DND-41 (cell line): ENCODE data around the gene RAD18.
A peak's percentile ranks its signal among the peaks of the same experiment; 100 is the strongest.

Source experiments
- ATAC-seq: fragments of 200-7000 bp; cut with Tn5 transposase; 3 replicates; pipeline ENCODE4 v1.9.1; 2021; ENCODE audit warnings: low read depth; ENCODE audit not compliant: insufficient read depth
- DNase-seq: peaks from one replicate; pipeline ENCODE4 v3.0.0-alpha.2; 2020
- H2AFZ ChIP-seq: 2 replicates; pipeline ENCODE4 v1.6.0; 2012; ENCODE audit warnings: low read depth, low read length
- H3K27ac ChIP-seq: 2 replicates; pipeline ENCODE4 v1.5.1; 2012; ENCODE audit warnings: low read length, inconsistent platforms
- H3K27me3 ChIP-seq: fragments of 200-600 bp; sonication (generic); 2 replicates; pipeline ENCODE4 v1.6.0; 2012; ENCODE audit warnings: low read length, mild to moderate bottlenecking, inconsistent platforms; ENCODE audit not compliant: insufficient read depth, poor library complexity
- H3K36me3 ChIP-seq: 2 replicates; pipeline ENCODE4 v1.5.1; 2012; ENCODE audit warnings: low read length, inconsistent platforms; ENCODE audit not compliant: insufficient read depth
- H3K4me1 ChIP-seq: 2 replicates; pipeline ENCODE4 v1.5.1; 2012; ENCODE audit warnings: mild to moderate bottlenecking, low read length; ENCODE audit not compliant: insufficient read depth
- H3K4me2 ChIP-seq: 2 replicates; pipeline ENCODE4 v1.6.0; 2012; ENCODE audit warnings: mild to moderate bottlenecking, moderate library complexity, low read length, inconsistent platforms; ENCODE audit not compliant: insufficient read depth
- H3K4me3 ChIP-seq, 2 experiments: fragments of 200-600 bp in 1 of 2; shearing (Covaris generic) in 1 of 2; 2 replicates each; pipeline ENCODE4 v1.5.1; 2012 to 2016; ENCODE audit warnings: inconsistent platforms in 2 of 2, low read length in 2 of 2, mild to moderate bottlenecking in 2 of 2, low read depth in 1 of 2, moderate library complexity in 1 of 2
- H3K79me2 ChIP-seq: 2 replicates; pipeline ENCODE4 v1.6.0; 2012; ENCODE audit warnings: low read length, inconsistent platforms; ENCODE audit not compliant: insufficient read depth
- H3K9ac ChIP-seq: 2 replicates; pipeline ENCODE4 v1.6.0; 2012; ENCODE audit warnings: low read depth, mild to moderate bottlenecking, inconsistent platforms, low read length, moderate library complexity
- H3K9me3 ChIP-seq: 2 replicates; pipeline ENCODE4 v1.5.1; 2012; ENCODE audit warnings: low read length, moderate library complexity, mild to moderate bottlenecking, inconsistent platforms; ENCODE audit not compliant: insufficient read depth, severe bottlenecking
- H4K20me1 ChIP-seq: 2 replicates; pipeline ENCODE4 v1.6.0; 2012; ENCODE audit warnings: low read length; ENCODE audit not compliant: insufficient read depth
- EZH2 ChIP-seq: IDR thresholded peaks from 3 replicates; pipeline ENCODE4 v1.6.1; 2012; ENCODE audit warnings: borderline replicate concordance, low read depth, mild to moderate bottlenecking, moderate library complexity, low read length, inconsistent platforms; ENCODE audit not compliant: severe bottlenecking
- TF ChIP-seq, protein P1 (sequence below): IDR thresholded peaks from 2 replicates; pipeline ENCODE4 v1.5.1; 2012; ENCODE audit warnings: borderline replicate concordance, low read length, moderate library complexity, mild to moderate bottlenecking; ENCODE audit not compliant: poor library complexity, severe bottlenecking; ENCODE audit errors: extremely low read depth

Gene RAD18

DNA sequence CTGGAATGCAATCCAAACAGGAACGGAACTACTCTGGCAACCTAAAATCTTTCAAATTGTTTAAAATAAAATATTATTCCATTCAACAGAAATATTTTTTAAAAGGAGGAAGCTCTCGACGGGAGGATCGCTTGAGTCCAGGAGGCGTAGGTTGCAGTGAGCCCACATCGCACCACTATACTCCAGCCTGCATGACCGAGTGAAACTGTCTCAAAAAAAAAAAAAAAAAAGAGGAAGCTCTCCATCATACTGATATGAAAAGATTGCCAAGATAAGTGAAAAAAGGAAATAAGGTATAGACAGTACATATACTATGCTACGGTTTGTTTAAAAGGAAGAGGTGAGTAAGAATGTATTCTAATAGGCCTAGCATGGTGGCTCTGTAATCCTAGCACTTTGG, 3.6 kb downstream of the RAD18 start:
- Histone ChIP-seq H3K27me3 (no peaks in the 10 kb centered on the region), H3K4me2 (peak overlapping the region; percentile 85; the same call in 1 of the 2 replicates), H3K4me3 (no peak overlapping the region), H3K27ac (no peak overlapping the region), H3K9me3 (no peaks in the 10 kb centered on the region), H3K9ac (no peak overlapping the region), H3K36me3 (peaks cover 50% of the 10 kb centered on the region), H4K20me1 (peaks cover 32% of the 10 kb centered on the region; the same call in 1 of the 2 replicates), H3K4me1 (peaks cover 36% of the 10 kb centered on the region), H2AFZ (no peak overlapping the region), H3K79me2 (peaks cover 86% of the 10 kb centered on the region)
- DNase-seq, result no peak
- ATAC-seq, result no peak
- TF ChIP-seq, protein P1, sequence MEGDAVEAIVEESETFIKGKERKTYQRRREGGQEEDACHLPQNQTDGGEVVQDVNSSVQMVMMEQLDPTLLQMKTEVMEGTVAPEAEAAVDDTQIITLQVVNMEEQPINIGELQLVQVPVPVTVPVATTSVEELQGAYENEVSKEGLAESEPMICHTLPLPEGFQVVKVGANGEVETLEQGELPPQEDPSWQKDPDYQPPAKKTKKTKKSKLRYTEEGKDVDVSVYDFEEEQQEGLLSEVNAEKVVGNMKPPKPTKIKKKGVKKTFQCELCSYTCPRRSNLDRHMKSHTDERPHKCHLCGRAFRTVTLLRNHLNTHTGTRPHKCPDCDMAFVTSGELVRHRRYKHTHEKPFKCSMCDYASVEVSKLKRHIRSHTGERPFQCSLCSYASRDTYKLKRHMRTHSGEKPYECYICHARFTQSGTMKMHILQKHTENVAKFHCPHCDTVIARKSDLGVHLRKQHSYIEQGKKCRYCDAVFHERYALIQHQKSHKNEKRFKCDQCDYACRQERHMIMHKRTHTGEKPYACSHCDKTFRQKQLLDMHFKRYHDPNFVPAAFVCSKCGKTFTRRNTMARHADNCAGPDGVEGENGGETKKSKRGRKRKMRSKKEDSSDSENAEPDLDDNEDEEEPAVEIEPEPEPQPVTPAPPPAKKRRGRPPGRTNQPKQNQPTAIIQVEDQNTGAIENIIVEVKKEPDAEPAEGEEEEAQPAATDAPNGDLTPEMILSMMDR, result no peak
- TF ChIP-seq EZH2, result no peak

DNA sequence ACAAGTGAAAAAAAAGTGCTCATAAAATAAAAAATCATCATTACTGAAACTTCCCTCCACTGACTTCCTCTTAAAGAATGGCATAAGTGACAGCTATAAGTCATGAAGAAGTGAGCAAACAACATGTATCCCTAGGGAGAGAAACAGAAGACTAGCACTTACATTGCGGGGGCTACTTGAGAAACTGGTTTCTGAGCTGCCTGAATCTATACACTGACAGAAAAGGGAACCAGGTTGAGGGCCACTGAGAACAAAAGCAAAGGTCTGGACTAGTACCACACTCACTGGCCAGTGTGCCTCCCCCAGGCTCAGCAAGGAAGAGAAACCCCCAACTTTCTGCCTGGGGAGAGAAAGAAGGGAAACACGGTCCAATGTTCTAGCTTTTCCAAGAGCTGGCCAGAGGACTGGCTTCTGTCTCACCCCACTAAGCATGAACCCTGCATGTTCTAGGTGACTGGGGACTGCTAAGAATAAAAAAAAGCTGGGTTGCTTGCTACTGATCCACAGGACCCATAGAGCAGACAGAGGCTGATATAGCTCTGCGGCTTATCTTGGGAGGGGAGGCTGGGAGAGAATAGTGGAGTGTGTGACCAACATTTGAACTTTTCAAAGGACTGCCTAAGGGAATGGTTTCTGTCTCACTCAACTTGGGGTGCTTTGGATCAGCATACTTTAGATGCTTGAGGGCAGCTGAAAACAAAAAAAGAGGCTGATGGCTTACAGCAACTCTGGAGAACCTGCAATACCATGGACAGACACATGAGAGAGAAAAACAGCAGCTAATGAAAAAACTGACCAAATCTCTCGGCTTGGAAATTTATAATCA, 8.1 kb downstream of the RAD18 start:
- Histone ChIP-seq H2AFZ (no peak overlapping the region), H3K4me3 (no peak overlapping the region), H4K20me1 (peaks cover 58% of the 10 kb centered on the region; the same call in 1 of the 2 replicates), H3K36me3 (peaks cover 57% of the 10 kb centered on the region), H3K4me1 (peaks cover 8% of the 10 kb centered on the region; the same call in 1 of the 2 replicates), H3K27me3 (no peaks in the 10 kb centered on the region), H3K4me2 (no peak overlapping the region), H3K79me2 (peaks cover 98% of the 10 kb centered on the region), H3K9me3 (no peaks in the 10 kb centered on the region), H3K27ac (no peak overlapping the region), H3K9ac (no peak overlapping the region)
- TF ChIP-seq EZH2, result no peak
- TF ChIP-seq, protein P1, result no peak
- DNase-seq, result no peak
- no peak for ATAC-seq

DNA sequence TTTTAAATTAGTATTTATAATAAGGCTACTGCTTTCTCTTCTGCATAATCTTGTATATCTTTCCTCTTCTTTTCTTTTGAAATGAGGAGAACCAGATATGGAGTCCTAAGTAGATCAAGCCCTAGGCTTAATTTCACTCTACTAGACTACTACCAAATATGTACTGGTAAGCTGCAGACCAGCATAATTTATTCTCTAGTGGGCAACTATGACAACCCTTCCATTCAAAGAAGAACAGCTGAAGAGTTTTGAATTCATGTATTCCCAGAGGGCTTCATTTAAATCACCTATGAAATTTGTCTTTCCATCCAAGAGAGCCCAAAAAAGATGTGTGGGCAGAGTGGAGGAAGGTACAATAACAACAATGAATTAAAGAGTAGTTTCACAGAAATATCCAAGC, 10.0 kb downstream of the RAD18 start:
- no peak for TF ChIP-seq EZH2
- TF ChIP-seq, protein P1, result no peak
- DNase-seq (no peak), ATAC-seq (no peak)
- Histone ChIP-seq H4K20me1 (peaks cover 52% of the 10 kb centered on the region; the same call in 1 of the 2 replicates), H3K27ac (no peak overlapping the region), H3K27me3 (no peaks in the 10 kb centered on the region), H3K79me2 (peaks cover 97% of the 10 kb centered on the region), H3K4me2 (no peak overlapping the region), H3K9me3 (no peaks in the 10 kb centered on the region), H3K36me3 (peaks cover 45% of the 10 kb centered on the region), H2AFZ (no peak overlapping the region), H3K4me3 (no peak overlapping the region), H3K4me1 (no peaks in the 10 kb centered on the region), H3K9ac (no peak overlapping the region)
